Omental fat pad (tissue), 4 donors: ENCODE data around the gene CCP110. TPM values are rescaled to one million over a fixed set of nuclear protein-coding genes. Genes with fewer than 3 reads are reported as not detected.
"Not testable (repeated sequence)": the region's sequence is repeated elsewhere in the genome, so short reads cannot be mapped to it uniquely, and the experiment has no call there.

Experiments used
- ATAC-seq: fragments of 150-250 bp; one replicate; pipeline ENCODE4 v1.9.1; 2016; ENCODE audit warnings: mild to moderate bottlenecking, moderate library complexity; ENCODE audit not compliant: low FRiP score
- DNase-seq: peaks from one replicate; pipeline ENCODE4 v3.0.0-alpha.2; 2019; ENCODE audit warnings: low spot score
- total RNA-seq, 4 donors: library from RNA; depleted of rRNA; stranded (reverse); fragments of >200 nt; gene quantifications; one replicate each; pipeline ENCODE4 v1.1.0, GENCODE V29; 2016
- TF ChIP-seq, protein P1 (sequence below), 3 donors: fragments of 450-650 bp; IDR thresholded peaks; one replicate each; pipeline ENCODE4 v1.5.1; 2016 to 2017; ENCODE audit warnings: antibody characterized with exemption in 3 of 3, mild to moderate bottlenecking in 3 of 3, moderate library complexity in 2 of 3

Gene CCP110
- total RNA-seq, 4 donors from 2014 or later, result 8.9 to 18.8 (median 14.3) TPM

DNA sequence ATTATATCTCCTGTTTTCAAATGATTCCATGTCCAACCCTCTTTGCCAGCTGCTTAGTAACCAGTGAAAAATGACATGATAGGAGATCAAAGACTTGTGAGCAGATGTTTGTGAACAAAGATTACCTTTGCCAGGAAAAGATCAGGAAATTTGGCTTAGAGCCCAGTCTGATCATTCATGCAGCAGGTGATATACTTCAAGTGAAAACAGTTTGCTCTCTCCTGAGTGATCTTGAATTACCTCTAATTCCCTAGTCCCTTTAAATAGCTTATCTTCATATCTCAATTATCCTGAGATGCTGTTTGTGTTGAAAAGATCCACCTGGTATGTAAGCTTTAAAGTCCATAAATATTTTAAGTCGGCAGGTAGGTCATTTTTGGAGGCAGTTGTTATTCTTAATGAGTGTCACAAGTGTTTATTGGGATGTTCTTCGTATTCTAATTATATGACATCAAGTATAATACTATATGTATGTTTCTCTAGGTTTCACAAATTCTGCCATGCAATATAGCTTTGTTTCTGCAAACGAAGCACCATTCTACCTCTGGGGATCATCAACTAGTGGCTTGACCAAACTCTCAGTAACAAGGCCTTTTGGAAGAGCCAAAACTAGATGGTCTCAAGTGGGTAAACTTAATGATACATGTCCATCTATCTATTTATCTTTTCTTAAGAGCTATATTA lies 18.5 kb downstream of the CCP110 start:
- TF ChIP-seq, protein P1, sequence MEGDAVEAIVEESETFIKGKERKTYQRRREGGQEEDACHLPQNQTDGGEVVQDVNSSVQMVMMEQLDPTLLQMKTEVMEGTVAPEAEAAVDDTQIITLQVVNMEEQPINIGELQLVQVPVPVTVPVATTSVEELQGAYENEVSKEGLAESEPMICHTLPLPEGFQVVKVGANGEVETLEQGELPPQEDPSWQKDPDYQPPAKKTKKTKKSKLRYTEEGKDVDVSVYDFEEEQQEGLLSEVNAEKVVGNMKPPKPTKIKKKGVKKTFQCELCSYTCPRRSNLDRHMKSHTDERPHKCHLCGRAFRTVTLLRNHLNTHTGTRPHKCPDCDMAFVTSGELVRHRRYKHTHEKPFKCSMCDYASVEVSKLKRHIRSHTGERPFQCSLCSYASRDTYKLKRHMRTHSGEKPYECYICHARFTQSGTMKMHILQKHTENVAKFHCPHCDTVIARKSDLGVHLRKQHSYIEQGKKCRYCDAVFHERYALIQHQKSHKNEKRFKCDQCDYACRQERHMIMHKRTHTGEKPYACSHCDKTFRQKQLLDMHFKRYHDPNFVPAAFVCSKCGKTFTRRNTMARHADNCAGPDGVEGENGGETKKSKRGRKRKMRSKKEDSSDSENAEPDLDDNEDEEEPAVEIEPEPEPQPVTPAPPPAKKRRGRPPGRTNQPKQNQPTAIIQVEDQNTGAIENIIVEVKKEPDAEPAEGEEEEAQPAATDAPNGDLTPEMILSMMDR (IDR thresholded peaks at IDR 0.05), result no peak
- no peak for DNase-seq
- no peak for ATAC-seq

DNA sequence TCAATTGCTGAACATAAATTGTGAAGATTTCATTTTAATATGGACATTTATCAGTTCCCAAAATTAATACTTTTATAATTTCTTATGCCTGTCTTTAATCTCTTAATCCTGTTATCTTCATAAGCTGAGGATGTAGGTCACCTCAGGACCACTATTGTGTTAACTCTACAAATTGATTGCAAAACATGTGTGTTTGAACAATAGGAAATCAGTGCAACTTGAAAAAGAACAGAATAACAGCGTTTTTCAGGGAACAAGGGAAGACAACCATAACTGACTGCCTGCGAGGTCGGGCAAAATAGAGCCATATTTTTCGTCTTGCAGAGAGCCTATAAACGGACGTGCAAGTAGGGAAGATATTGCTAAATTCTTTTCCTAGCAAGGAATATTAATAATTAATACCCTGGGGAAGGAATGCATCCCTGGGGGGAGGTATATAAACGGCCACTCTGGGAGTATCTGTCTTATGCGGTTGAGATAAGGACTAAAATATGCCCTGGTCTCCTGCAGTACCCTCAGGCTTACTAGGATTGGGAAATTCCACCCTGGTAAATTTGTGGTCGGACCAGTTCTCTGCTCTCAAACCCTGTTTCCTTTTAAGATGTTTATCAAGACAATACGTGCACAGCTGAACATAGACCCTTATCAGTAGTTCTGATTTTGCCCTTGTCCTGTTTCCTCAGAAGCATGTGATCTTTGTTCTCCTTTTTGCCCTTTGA lies 19.7 kb downstream of the CCP110 start:
- not testable (repeated sequence) for ATAC-seq, DNase-seq

DNA sequence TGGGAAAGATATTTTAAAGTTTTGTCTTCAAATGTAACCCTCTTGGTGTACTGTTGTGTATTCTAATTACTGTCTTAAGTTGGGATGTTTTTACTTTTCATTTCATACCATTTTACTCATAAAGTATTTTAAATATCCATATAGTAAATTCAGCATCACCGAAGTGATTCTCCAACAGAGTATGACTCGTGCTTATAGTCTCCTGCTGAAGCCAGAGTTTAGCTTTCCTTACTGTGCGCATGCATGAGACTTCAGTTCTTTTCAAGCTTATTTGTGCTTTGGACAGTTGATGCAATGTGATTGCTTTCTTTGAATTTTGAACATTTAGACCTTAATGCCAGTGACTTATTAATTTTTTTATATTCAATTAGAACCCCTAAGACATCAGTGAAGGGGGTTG lies 24.4 kb downstream of the CCP110 start:
- TF ChIP-seq, protein P1 (IDR thresholded peaks at IDR 0.05), result no peak
- no peak for ATAC-seq
- no peak for DNase-seq

DNA sequence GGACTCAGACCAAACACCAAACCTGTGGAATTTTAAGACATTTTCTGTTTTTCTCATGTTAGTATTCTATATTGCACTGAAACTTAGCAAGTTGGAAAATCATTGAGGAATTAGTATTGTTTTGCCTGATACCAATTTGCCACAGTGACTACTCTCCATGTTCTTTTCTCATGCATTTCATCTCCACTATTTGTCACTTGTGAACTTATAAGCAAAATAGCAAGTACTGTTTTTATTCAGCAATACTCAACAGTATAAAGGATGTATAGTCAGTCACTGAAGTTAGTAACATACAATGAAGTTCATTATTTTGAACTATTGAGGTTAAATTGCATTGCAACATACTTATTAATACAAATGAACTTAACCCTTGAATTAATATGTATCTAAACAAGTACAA lies 25.9 kb downstream of the CCP110 start:
- DNase-seq (no peak), ATAC-seq (no peak)
- TF ChIP-seq, protein P1 (IDR thresholded peaks at IDR 0.05), result no peak

DNA sequence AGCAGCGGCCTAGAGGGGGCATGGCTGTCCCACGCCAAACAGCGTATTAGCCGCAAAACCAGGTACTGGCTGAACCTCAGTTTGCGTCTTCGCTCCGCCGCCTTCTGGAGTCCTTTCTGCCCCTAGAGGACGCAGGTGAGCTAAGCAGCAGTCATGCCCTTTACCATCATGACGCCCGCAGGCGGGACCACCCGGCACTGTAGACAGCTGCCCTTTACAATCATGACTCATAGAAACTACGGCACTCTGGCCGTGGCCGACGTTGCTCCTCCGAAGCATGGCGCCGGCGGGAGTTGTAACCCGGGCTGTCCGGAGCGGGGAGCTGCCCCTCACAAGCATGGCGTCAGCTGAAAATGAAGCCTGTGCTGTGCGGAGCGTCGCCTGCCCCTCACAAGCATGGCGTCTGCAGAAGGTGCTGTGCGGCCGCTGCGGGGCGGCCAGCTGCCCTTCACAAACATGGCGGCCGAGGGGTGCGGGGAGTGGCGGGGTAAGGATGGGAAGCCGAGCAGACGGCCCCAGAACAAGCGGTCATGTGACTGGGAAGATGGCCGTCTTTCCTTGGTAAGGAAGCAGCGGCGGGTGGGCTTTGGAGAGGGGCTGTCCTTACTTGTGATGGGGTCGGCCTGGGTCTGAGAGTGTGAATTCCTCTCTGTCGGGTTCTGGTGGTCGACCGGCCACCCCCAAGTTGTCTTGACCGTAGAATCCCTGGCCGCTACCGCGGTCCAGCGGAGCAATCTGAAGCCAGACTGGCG lies 31.6 kb downstream of the CCP110 start, which contains the start of gene VPS35L:
Gene VPS35L, plus strand, starts transcription at position 518 of the 752 bp plus-strand sequence. Its CDS starts 27 bp downstream, at position 545.
- TF ChIP-seq, protein P1 (IDR thresholded peaks at IDR 0.05), result peak in 1 of 3 donors; percentile 48
- peak; percentile 92 for DNase-seq
- ATAC-seq, result peak; percentile 100

DNA sequence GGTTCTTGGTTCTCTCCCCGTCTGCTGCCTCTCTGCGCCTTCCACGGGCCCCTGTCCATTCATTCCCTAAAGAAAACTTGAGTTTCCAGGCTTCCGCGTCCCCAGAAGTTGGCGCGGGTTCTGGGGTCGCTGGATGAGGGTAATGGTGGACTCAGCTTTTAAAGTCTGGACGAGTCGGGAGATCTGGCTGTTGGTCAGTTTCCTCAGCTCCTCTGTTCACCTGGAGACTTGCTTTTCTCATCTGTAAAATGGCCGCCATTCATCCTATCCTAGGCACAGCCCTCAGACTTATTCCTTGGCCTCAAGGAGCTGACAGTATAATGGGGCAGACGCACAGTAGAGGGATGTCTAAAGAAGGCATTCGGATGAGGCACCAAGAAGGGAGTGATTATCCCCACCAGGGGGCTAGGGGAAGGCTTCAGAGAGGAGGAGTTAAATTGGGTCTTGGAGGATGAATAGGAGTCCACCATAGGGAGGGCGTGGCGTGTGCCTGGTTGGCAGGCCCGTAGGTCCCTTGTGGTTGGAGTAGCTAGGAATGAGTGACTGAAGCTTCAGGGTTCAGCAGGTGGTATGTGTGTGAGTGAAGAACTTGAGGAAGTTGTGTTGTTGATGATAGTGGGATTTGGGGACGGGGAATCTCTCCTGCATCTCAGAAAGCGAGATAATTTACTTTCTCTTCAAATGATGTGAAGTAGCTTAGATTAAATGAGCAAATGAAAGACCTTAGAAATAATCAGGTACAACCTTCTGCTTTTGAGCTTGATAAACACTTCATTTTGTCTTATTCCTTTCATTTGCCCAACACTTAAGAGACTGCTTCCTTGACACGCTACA lies 32.4 kb downstream of the CCP110 start:
- DNase-seq, result no peak
- no peak for ATAC-seq
- TF ChIP-seq, protein P1 (IDR thresholded peaks at IDR 0.05), result no peak
